SHP77 (cell line): ENCODE results near the gene ENOX1.
"Not testable (repeated sequence)": the region's sequence is repeated elsewhere in the genome, so short reads cannot be mapped to it uniquely, and the experiment has no call there.

Experiments used
- DNase-seq, 2 experiments: peaks; one replicate each; lab custom pipeline; 2025; lab: John Stamatoyannopoulos, UW

The ENOX1 gene

DNA sequence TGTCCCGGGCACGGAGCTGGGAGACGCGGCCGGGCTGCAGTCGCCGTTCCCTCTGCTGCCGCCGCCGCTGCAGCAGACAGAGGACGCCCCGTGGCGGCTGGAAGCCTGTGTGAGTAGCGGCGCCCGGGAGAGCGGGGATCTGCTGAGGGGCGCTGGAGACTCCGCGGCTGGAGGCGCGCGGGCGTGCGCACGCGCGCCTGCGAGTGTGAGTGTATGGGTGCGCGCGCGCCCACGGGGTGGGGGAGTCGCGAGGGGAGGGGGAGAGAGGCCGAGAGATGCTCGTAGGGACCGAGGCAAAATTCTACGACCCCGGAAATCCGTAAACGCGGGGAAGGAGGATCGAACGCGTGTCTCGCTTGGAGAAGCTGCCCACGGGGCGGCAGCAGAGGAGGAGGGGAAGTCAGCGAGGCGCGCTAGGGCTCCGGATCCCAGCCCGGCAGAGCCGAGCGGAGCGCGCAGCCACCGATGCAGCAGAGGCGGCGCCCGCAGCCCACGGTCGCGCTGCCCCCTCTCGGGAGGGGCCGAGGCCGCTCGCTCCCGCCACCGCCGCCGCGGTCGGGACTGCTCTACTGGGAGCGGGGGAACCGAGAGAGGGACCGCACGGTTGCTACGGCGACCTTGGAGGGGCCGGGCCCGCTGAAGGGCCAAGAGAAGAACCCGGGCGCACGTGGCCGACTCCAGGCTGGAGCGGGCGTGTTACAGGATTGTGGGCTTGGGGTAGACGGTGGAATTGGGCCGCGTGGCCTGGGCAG, at the start of gene ENOX1:
Gene ENOX1 (minus strand): TSS at position 207 of the 752 bp plus-strand sequence.
- DNase-seq, result no peak

DNA sequence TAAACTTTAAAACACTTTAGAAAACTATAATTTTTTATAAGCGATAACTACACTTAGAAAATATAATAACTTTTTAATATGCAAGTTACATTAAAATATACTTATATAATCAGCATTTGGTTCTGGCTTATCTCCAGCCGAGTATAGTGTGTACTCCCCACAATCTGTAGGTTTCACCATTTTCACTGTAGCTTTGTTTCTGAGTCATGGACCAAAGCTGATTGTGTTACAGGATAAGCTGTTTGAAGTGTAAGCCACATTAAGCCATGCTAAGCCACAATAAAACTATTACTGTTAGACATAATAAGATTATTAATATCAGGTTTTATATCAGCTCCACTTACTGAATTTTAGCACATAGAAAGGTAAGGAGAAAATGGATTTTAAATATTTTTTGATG, 48.9 kb upstream of the ENOX1 start:
- no peak for DNase-seq

DNA sequence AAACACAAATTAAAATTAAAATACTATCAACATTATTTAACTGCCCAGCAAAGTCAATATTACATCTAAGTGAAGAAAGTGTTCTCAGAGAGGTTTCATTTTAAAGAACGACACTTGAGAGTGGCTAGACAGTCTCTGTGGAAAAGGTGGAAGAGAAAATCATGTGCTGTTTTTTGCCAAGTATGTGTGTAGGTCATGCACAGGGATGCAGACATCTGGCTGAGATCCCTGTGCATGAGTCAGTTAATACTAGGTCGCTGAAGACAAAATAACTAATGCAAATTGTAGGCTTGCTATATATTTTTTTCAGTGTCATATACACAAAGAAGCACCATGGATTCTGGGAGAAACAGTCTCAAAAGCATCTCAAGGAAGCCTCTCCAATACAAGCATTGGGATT, 44.3 kb upstream of the ENOX1 start:
- no peak for DNase-seq

DNA sequence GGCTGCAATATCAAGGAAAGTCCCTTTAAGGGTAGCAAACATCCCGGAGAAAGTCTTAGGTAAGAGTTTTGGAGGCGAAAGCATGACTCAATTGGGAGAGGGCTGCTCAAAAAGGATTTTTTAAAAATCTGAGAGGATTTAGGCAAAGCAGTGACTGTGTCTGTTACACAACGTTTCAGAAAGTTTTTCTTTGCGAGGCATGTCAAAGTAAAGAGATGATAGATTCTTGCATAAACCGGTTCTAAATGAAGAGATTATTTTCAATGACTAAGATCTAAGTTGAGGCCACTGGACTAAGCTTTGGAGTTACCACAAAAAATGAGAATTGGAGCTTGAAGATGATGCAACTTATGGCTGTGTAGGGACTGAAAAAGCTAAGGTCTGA, 43.7 kb upstream of the ENOX1 start:
- no peak for DNase-seq

DNA sequence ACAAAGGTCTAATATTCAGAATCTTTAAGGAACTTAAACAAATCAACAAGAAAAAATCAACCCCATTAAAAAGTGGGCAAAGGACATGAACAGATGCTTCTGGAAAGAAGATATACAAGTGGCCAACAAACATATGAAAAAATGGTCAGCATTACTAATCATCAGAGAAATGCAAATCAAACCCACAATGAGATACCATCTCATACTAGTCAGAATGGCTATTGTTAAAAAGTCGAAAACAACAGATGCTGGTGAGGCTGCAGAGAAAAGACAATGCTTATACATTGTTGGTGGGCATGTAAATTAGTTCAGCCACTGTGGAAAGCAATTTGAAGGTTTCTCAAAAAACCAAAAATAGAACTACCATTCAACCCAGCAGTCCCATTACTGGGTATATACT, 37.9 kb upstream of the ENOX1 start:
- DNase-seq, result not testable (repeated sequence)

DNA sequence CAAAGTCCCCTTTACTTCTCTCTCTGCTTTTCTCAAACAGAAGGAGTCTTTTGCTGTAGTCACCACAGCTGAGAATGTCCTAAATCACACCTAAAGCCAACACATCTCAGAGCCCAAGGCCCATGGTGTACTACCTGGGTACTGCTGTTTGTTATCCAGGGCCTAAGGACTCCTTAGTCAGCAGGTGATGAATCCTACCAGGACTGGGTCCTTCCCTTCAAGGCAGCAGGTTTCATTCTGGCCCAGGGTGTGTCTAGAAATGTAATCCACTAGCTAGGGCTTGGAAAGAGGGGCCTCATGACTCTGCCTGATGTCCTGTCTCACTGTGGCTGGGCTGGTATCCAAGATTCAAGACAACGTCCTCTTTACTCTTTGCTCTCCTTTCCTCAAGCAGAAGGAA, 36.2 kb upstream of the ENOX1 start:
- no peak for DNase-seq

DNA sequence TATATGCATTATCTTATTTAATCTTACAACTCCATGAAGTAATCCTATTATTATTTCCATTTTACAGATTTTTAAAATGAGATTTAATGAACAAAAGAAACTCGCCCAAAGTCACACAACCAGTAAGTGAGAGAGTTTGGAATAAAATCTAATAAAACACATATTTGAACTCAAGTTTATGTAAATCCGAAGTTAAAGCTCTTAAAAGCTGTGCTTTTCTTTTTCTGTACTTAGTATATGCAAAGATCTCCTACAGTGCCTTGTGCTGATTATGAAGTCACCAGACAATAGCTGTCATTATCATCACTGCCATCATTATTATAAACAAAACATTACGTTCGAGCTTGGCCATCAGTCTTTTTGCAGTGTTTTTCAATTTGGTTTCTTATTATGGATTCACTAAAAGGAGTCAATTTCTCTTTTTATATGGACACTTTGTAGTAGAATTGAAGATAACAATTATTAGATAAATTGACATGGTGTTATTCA, 29.7 kb upstream of the ENOX1 start:
- no peak for DNase-seq

DNA sequence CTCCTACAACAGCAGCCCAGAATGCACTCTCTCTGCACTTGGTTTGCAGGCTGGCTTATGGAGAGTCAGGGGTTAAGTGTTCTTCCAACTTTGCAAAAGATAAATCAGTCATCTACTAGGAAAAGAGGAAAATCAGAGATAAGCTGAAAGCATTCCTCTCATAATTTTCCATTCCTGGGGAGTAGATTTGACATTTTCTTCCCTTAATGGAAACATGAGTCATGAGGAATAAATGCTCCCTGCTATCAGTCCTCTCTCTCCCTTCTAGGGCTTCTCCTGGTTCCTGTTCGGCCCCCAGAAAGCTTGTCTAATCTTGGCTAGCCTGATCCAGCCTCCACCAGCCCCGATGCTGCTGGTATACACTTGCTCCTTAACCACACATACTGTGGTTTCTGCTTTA, 28.4 kb upstream of the ENOX1 start:
- DNase-seq, result no peak

DNA sequence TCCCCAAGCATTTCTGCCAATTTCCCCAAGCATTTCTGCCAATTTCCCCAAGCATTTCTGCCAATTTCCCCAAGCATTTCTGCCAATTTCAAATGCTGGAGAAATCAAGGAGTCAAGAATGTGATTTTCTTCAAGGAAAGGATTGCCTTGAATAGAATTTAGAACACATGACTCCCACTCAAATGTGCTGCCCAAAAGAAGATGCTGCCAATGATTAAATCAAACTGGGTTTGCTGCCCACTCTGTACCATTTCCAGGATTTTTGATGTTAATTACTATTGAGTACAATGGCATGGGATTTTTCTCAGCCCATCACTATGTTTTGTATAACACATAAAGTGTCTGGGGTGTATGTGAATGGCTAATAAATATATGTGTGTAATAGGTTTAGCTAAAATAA, 21.9 kb upstream of the ENOX1 start:
- DNase-seq, result no peak

DNA sequence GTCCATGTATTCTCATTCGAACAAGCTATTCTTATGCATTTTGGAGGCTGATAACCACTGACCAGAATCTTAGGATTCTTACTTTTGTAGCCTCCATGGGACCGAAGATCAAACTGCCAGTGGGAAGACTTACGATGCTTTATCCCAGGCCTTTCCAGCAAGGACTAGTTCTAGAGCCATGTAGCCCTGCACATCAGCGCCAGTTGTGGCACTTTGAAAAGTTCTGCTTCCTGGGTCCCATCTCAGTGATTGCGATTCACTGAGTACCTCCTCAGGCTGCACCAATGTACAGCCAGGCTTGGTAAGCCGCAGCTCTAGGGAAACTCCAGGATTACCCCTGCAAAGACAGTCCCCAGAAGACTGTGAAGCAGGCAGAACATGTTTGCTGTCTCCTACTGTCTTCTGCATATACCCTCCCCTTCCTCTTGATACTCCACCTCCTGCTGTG, 18.9 kb upstream of the ENOX1 start:
- DNase-seq, result no peak

DNA sequence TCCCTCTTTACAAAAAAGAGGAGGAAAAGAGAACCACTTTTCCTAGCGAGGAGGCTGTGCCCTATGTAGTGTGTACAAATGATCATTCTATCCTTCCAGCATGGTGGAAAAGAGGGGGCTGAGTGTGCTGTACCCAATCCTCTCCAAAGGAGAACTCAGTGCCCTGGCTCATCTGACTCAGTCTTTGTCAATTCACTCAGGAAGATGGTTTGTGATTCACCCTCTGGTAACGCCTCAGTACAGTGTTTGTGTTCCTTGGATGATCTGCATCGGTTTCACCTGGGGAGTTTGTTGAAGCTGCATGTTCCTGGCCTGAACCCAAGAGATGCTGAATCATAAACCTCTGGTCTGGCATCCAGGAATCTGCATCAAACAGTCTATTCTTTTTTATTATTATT, 18.3 kb upstream of the ENOX1 start:
- no peak for DNase-seq

DNA sequence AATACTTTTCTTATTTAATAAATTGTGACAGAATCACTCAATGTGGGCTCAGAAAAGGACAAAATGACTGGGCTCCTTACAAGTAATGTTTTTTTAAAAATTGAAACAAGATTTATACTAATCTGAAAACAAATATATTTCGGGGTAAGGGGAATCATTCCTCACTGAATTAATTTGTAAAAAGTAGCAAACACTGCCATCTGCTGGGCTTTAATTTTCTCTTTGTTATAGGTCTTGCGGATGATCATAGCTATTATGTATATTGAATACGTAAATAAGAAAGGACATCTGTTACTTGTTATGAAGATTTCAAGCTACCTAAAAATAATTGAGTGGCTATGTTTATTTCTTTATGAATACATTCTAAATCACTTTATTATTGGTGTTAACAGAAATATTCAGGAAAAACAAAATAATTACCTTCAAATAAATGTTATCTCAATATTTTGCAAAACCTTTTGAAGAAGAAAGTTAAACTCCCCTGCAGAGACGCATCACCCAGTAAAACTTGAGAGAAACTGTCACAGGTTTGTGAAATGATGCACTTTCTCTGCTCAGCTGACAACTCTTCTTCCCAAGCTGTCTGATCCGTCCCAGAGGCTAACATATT, 17.8 kb upstream of the ENOX1 start:
- peak; percentile 1 to 18 for DNase-seq

DNA sequence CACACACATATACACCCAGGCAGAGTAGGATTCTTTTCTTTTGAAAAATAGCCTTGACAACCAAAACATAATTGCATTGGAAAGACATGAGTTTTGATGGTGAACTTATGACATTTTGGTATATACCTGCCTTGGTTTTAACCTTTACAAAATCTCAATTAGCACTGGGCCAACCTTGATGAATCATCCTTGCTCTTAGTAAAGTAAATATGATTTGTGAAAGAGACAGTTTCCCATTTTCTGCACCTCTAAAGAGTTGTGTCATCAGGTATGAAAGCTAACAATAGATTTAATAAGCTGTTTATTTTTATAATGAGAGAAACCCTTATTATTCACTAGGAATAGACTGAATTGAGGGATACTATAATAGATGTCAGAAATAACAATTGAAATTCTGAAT, 15.7 kb upstream of the ENOX1 start:
- no peak for DNase-seq

DNA sequence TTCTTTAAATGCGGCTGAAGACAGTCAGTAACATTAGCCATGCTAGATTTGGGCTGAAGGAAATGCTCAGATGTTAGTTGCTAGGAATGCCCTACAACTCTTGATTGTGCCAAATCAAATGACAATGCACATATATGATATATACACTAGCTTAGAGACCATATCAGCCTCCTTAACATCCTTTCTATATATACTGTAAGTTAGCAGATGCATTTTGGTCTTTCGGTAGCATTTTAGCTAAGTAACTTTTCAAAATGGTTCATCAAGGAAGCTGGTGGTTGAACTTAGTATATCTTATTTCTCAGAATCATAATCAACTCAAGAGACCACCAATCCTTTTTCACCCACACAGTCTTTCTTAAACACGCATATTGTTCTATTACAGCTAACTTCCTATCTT, 14.1 kb upstream of the ENOX1 start:
- DNase-seq, result no peak

DNA sequence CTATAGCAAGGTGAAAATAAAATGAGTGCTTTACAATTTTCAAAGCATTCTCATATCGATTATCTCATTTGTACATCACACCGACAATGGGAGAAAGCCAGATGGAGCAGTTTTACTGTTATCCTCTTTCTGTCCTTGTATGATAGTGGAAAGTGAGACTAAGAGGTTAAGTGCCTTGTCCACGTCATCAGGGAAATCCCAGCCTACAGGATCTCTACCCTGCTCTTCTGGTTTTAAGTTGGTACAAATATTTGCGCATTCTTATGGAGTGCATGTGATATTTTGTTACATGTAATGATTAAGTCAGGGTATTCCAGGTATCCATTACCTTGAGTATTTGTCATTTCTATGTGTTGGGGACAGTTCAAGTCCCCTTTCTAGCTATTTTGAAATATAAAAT, 12.4 kb upstream of the ENOX1 start:
- no peak for DNase-seq

DNA sequence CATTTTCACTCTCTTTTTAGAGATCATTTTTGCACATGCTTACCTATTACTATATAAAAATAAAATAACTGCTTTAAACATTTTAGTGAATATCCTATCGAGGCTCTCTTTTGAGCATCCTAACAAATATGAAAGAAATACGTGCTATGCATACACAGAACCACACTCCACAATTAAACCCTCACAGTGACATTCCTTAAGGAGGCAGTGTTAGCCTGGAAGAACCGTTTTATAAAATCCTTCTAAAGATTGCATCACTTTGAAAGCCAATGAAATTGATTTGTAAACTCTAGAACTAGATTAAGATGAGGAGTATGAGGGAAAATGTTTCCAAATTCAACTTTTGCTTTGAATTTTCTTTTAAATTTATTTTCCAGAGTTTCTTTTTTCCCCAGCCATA, 11.1 kb upstream of the ENOX1 start:
- DNase-seq, result no peak

DNA sequence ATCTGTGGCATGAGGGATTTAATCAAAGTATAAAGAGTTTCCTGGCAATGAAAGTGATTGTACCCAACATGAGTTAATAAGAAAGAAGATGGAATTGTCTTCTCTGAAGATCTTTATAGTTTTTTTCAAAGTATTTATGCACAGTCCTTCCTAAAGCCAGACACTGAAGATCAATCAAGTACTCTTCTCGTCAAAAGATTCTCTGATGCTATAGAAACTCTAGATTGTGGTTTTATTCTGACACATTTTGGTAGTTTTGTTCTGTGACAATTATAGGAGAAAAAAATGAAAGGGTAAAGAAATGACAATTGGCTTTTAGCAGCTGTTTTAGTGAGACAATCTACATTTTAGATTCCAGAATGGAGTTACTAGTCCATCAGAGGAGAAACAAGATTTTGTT, 10.4 kb upstream of the ENOX1 start:
- no peak for DNase-seq

DNA sequence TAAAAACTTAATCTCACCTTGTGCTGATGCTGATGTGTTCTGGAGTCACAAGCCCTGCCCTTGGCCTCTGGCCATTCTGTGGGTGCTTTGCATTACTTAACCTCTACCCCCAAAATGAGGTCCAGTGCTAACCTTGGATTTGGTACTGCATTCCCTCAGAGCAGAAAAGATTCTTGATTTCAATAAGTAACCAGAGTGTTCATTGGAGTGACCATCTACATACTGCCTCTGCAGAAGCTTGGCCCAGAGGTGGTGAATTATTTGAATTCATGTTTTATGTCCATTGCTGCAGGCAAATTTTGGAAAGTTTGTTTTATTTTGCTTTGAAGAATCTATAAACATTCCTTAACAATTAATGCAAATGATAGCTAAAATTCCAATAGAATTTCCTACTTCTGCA, 7.6 kb upstream of the ENOX1 start:
- DNase-seq, result no peak

DNA sequence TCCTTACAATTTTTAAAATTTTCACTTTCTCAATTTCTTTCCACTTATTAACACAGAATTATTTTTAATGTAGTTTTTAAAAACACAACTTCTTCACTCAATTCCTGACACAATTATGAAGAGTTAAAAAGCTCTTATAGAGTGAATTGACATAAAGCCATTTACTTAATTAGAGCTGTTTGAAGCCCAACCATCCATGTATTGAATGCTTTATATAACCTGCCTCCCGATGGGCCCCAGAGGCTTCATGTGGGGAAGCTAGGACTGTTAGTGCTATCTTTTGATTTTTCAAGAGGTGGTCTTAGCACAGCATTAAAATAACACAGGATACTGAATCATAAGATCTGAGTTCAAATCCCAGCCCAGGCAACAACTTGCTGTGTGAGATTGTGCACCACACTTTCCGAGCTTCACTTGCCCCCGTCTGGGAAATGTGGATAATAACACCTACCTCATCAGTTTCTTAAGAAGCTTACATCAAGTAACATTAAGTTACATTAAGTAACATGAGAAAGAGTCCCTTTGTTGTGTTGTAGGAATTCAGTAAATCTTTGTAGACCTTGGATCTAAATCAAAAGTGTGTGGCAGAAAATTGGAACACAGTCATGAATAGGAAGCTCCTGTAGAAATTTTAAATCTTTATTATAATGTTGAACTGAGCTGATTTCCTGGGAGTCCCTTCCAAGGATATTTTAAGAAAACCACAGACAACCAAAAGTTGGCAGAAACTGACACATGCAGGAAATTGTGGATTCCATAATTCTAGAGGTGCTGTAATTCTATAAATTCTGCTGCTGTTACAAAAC, 5.5 kb upstream of the ENOX1 start:
- no peak for DNase-seq

DNA sequence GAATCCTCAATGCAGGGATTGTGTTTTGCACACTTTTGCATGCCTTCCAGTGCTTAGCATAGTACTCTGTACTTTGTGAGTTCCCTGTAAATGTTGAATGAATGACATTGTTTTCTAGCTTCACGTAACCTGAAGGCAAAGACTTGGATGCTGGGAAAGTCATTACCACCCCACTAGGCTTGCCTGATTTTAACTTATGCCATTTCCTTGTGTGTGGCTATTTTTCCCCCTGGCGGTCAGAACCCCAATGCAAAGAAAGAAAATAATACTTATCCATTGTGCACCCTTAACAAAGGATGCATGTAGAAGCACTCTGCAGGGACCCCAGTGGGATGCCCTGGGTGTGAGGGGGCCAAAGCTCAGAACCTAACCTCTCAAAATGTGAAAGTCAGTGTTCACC, 1.2 kb upstream of the ENOX1 start:
- DNase-seq, result no peak

DNA sequence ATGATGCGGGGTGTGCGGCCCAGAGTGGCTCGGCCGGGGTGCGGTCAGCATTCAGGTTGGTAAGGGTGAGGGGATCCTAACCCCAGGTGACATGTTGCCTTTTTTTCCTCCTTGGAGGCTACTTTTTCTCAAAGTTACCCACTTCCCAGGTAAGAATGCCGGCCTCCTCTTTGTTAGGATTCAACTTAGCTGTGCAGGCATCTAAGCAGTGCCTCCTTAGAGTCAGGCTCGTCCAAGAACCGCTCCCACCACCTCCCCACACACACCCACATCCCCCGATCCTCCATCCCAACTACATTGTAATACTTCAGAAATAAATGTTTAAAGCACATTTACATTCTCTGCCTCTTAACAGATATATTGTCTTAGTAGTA, 733 bp upstream of the ENOX1 start:
- no peak for DNase-seq

DNA sequence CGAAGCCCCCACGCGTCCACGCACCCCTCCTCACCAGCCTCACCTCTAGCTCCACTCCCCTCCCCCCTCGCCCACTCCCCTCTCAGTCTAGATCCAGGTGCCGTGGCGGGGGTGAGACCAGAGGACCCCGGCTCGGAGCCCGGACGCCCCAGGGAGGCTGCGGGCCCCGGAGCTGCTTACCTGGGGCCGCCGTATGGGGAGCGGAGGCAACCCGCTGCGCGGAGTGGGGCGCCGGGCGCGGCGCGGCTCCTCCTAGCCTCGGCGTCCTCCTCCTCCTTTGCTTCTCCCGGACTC, 353 bp downstream of the ENOX1 start:
- DNase-seq, result no peak
